ENCODE data around the gene PHF21A.

The PHF21A gene

DNA sequence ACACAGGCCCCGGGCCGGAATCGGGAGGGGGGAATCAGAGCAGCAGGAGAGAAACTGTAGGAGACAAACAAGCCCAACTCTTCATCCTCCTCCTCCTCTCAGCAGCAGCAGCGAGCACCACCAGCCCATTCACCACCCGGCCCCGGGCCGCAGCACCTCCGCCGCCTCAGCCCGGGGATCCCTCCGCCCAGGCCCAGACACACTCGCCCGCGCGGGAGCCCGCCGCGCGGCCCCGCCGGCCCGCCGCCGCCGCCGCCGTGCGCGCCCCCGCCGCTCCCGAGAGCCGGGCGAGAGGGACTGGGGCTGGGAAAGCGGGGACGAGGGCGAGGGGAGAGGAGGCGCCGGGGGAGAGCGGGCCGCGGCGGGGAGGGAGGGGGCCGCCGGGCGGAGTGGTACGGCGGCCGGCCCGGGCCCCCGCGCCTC lies at the start of gene PHF21A:
Gene PHF21A (minus strand): TSS at position 154 of the 423 bp plus-strand sequence. CDS start 37,235 bp downstream, outside the sequence.
- DNase-seq = peak; percentile 94

DNA sequence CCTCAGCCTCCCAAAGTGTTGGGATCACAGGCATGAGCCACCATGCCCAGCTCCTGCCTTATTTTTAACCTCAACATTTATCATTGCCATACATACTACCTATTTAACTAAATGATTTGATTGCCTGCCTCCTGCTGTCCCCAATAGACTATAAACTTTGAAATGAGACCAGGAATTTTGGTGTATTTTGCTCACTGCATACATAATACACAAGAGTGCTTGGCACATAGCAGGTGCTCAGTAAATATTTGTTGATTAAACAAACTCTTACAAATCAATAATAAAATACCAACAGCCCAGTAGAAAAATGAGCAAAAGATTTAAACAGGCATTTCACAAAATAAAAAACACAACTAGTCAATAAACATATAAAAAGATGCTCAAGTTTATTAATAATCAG lies 49.5 kb upstream of the PHF21A start:
- DNase-seq = no peak

DNA sequence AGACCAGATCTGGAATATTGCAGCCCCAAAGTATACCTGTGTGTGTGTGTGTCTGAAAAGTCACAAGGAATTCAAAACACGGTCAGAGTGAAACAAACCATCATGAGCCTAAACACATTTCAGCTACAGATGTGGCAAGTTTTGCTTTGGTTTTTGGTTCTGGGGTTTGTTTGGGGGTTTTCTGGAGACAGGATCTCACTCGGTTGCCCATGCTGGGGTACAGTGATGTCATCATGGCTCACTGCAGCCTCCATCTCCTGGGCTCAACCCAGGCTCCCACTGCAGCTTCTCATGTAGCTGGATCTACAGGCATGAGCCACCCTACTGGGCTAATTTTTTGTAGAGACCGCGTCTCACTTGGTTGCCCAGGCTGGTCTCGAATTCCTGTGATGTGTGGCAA lies 41.4 kb upstream of the PHF21A start:
- no peak for DNase-seq

DNA sequence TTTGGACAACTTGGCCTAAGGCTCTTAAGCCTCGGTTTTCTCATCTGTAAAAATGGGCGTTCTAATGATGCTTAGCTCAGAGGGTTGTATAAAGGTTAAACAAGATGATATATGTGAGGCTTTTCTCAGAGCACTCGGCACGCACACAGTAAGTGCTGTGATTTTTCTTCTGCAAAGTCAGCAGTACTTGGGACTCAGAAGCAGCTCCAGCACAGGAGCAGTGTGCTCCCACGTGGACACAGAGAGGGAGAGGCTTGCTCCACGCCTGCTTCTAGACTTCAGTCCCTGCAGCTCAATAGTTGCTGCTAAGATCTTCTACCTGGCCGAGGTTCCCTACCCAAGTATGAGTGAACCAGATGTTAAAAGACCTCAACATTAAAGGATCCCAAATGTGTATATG lies 39.9 kb upstream of the PHF21A start:
- no peak for DNase-seq

DNA sequence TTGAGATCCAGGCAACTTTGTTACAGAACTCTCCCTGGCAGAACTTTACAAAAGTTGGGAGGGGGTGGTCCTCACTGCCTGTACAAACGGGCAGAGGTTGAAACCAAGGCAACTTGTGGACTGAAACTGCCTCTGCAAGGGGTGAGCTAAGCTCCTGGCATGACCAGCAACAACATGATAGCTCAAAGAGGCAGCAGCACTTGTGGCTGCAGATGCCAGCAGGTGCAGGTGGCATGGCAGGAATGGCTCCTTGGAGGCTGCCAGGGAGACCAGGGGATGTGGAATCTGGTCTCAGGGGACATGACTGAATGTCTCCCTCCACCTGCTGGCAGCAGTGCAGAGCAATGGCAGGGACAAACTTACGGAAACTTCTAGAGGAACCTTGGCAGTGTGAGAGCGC lies 38.8 kb upstream of the PHF21A start:
- DNase-seq = no peak

DNA sequence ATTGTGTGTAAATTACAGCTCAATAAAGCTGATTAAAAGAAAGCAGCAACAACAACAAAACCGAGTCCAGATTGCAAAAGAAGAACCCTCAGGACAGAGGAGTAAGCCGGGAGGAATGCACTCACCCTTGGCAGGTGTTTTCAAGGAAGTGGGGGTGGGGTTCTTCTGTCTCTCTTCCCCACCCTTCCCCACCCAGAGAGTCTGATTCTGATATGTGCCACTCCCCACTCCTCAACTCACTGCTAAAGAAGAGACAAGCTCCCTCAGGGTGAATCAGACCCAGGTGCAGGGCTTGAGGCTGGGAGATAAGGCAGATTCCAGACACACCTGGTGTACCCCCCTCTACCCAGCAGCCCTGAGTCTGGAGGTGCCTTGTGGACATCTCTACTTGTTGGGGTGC lies 38.4 kb upstream of the PHF21A start:
- peak; percentile 14 for DNase-seq

DNA sequence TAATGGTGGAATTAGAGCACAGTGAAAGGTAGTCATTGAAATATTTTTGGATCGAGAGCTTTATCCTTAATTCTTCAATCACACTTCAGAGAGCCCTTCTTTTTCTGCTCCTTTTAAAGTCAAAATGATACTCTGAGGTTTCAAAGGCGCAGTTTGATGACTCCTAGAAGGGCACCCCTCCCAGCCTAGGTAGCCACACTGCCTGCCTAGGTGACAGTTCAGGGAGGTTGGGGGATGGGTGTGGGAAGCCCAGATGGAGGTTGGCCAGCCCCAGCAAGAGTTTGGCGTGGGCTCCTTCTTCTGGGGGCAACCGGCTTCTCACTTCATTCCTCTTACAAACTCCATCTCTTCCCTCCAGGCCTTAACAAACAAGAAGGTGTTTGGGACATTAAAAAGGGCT lies 28.6 kb upstream of the PHF21A start:
- DNase-seq = no peak

DNA sequence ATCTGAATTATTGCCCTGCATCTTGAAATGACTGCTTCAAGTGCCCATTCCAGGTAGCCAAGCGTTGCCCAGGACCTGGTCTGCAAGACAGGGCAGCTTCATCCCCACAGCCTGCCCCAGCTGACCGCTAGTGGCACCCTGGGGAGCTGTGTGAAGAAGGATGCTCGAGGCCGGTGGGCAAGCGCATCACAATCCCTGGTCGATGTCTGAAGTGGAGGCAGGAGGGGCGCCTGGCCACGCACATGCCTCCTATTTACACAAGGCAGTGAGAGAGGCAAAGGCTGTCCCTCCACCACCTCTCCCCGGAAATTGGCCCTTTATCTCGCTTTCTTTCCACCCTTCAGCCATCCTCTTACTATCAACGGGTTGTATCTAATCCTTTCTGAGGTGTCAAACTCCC lies 28.1 kb upstream of the PHF21A start:
- no peak for DNase-seq

DNA sequence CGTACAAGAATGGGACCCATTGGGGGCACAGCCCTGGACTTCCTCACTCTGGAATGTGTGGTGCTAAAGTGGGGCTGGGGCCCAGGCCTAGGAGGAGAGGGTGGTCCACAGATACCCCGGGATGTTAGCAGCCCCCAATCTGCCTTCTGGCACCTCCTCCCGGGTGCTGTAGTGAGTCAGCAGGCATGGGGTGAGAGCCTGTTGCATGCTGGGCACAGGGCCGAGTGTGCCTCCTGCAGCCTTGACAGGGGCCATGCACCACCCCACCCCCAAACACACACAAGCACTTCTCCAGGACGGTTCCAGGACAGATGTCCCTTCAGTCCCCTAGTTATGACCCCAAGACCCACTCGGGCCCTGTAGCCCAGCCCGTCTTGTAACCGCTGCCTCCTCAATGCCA lies 23.5 kb upstream of the PHF21A start:
- no peak for DNase-seq

DNA sequence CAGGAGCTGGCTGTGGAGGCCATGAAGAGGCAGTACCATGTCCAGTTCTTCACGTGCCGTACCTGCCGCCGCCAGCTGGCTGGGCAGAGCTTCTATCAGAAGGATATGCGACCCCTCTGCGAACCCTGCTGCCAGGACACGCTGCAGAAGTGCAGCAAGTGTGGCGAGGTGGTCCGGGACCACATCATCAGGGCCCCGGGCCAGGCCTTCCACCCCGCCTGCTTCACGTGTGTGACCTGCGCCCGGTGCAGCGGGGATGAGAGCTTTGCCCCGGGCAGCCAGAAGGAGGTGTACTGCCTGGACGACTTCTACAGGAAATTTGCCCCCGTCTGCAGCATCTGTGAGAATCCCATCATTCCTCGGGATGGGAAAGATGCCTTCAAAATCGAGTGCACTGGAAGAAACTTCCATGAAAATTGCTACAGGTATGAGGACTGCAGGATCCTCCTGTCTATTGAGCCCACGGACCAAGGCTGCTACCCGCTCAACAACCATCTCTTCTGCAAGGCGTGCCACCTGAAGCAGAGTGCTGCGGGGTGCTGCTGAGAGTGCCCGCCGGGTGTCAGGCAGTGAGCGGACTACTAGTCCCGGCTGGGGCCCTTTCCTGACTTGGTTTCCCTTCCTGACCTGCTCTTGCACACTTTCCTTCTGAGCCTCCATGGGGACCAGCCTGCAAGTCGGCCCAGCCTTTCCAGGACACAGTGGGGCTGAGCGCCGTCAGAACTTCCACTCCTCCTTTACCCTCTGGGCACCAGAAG lies 22.0 kb upstream of the PHF21A start:
- DNase-seq = no peak

DNA sequence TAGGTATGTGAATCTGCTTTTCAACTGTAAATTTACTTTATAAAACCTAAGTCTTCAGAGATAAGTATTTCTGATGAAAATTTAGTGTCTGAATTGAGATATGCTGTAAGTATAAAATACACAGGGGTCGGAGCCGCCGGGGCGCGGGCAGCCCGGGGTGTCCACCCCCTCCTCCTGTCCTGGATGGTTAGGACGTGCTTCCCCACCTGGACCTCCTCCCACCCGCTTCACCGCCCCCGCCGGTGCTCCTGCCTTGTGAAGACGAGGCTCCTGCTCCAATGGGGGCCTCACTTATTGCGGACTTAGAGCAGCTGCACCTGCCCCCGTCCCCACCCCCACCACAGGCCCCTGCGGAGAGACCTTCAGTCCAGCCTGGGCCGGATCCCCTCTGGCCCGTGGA lies 21.3 kb upstream of the PHF21A start:
- no peak for DNase-seq

DNA sequence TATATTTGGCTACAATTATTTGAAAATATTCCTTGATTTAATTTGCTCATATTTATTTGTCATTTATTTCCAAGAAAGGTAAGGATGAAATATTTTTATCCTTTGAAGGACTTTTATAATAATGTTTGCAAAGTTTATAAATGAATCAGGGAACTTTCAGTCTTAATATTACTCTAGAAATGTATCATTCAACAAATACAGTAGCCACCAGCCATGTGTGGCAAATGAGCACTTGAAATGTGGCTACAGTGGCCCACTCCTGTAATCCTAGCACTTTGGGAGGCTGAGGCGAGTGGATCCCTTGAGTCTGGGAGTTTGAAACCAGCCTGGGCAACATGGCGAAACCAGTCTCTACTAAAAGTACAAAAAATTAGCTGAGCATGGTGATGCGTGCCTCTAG lies 20.3 kb upstream of the PHF21A start:
- DNase-seq = no peak

DNA sequence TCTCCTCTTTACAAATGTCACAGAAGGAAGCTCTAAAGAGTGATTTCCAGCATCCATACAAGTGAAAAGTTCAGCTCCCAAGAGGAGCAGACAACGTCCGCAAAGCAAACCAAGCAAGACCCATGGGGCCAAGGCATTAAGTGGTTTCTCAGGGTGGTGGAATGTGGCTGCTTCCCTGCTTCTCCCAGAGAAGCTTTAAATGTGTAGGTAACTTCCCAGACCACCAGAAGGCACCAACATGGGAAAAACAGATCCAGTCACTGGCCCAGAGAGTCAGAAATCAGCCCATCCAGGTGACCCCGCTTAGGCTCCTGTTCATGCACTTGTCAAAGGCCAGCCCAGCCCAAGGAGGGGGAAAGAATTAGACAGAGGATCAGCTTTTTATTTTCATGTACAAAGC lies 13.3 kb upstream of the PHF21A start:
- DNase-seq = no peak

DNA sequence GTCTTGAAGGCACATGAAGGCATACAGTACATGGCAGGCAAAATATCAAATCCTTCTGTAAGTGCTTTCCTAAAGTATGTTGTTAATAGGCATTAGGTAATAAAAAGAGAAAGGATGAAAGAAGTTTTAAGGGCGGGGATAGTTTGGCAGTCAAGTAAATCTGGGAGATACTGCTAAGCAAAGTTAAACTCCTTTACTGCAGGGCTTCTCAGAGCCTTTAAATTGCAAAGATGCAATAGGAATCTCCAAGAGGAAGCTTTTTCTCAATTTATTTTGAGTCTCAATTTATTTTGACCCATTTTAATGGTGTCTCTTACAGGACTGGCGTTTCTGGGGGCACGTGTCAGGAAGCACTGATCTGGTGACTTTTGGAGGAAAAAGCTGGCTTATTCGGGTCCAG lies 12.8 kb upstream of the PHF21A start:
- no peak for DNase-seq

DNA sequence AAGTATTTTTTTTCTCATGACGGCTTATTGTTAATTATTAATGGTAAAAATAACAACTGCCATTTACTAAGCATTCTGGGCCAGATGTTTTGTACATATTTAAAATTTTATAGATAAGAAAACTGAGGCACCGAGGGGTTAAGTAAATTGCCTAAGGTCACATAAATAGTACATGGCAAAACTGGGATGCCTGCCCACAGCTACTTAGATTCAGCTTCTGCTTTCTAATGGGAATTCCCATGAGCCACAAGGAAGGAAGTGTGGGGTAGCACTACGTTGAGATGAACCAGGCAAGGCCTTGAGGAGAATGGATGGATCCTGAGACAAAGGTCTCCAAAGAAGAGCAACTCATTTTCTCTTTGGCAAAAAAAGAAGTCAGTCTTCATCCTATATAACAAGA lies 11.9 kb upstream of the PHF21A start:
- no peak for DNase-seq

DNA sequence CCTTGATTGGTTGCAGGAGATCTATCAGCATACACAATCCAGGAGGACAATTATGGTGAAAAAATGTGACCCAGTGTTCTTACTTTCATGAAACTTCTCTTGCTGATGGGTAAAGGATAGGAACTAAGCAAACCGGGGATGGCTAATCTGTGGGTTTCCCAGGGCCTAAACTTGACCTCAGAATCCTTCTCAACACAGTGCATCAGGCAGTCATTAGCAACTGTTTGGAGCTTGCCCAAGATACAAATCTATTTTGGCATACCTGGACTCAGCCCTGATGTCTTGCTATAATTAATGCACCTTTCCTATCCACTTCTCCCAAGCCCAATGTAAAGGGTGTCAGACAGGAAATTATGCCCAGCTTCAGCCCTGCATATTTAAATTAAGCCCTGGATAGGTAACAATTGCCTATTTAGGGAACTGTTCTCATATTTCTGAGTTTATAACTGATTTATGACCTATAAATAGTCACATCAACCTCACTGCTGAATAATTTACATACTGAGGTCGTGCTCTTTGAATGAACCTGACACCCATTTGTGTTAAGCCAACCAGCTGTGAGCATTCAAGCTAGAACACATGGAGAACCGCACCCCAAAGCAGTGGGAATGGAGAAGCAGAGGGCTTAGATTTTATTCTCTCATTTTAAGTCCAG lies 9.2 kb upstream of the PHF21A start:
- no peak for DNase-seq

DNA sequence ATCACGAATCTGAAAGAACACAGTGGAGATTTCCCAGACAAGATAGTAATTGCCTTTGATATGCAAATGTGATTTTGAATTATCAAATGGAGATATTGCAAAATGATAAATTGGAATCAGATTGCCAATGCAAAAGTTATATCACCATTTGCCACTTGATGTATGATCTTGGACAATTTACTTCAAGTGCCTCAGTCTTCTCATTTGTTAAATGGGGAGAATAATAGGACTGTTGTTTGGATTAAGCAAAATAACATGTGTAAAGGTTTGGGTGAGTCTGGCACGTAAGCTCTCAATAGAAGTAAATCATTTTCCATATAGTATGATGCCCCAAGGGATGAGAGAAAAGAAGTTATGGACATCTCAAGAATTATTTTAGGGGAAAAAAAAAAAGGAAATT lies 7.9 kb upstream of the PHF21A start:
- no peak for DNase-seq

DNA sequence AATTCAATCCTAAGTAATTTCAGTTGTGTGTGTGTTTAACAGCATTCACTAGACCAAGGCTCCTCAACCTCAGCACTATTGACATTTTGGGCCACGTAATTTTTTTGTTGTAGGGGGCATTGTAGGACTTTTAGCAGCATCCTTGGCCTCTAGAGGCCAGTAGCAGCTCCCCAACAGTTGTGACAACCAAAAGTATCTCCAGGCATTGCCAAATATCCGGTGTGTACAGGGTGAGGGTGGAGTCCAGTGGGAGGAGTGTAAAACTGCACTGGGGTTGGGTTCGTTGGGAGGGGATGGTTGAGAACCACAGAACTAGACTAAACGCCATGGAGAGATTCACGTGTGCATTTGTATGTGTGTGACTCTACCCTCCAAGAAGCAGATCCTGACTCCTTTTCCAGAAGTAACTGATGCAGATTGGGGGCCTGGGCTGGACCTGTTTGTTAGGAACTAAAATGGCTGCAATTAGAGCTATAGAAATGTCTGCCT lies 5.9 kb upstream of the PHF21A start:
- peak; percentile 79 for DNase-seq

DNA sequence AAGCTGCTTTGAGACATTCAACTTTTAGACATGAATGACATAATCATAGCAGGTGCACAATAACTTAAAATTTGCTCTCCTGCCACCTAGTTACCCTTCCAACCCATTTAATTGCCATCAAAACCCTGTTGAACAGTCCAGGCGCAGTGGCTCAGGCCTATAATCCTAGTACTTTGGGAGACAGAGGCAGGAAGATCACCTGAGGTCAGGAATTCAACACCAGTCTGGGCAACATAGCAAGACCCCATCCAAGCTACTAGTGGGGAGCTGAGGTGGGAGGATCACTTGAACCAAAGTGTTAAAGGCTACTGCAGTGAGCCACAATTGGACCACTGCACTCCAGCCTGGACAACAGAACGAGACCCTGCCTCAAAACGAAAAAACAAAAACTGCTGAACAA lies 4.0 kb upstream of the PHF21A start:
- DNase-seq = no peak

DNA sequence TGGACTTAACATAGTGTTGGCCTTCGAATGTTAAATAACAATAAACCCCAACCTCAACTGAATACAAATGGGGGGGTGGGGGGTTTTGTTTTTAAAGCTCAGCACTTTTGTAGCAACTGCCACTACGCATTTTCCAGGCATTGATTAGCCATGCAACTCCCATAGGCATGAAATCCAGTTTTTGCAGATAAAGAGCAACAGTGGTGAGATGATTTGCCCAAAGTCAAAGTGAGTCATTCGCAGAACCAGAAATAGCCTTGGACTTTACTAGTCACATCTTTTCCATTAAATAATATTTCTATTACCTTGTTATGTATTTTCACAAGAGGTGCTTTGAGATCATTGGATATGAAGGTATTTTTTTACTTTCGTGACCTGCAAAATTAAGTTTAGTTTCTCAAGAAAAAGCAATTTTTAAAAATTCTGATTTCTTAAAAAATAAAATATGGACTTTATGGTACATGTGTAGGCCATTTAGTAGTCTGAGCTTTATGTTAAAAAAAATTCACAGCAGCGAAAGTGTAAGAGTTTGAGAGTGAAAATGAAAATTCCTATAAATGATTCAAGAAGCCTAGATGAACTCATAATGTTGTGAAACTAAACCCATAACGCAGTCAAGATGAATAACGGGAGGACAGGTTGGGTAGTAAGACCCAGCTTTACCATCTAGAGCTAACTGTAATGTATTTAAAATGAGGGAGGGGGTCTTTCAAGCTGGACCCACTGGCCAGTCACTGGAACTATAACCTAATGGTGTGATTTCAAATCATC lies 1.9 kb upstream of the PHF21A start:
- DNase-seq = no peak

DNA sequence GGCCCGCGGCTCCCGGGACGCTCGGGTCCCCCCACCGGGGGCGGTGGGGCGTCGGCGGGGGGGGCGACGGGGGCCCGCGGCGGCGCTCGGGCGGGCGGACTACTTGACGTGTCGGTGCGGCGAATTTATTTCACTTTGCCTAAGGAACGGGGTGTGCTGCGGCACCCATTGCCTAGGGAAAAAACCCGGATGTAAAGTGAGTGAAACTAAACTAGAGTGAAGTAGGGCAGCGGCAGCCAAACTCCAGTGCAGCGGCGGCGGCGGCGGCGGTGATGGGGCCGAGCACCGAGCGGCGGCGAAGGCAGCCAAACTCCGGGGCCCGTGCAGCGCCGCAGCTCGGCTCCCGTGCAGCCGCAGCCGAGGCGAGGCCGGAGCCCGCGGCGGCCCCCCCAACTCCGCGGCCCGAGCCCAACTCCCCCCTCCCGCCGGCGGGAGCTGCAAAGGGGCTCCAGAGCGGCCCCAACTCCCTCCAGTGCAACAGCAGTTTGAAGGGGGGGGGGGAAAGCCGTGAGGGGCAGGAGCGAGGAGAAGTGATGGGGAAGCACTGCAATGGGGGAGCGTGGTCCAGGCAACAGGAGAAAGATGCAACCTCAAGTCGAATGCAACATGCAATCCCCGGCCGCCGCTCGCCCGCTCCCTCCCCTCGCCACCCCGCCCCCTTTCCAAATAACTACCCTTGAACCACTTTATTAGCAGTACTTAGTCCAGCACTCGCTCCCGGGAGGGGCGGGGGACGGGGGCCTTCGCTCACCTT lies 647 bp upstream of the PHF21A start:
- DNase-seq = peak; percentile 75

DNA sequence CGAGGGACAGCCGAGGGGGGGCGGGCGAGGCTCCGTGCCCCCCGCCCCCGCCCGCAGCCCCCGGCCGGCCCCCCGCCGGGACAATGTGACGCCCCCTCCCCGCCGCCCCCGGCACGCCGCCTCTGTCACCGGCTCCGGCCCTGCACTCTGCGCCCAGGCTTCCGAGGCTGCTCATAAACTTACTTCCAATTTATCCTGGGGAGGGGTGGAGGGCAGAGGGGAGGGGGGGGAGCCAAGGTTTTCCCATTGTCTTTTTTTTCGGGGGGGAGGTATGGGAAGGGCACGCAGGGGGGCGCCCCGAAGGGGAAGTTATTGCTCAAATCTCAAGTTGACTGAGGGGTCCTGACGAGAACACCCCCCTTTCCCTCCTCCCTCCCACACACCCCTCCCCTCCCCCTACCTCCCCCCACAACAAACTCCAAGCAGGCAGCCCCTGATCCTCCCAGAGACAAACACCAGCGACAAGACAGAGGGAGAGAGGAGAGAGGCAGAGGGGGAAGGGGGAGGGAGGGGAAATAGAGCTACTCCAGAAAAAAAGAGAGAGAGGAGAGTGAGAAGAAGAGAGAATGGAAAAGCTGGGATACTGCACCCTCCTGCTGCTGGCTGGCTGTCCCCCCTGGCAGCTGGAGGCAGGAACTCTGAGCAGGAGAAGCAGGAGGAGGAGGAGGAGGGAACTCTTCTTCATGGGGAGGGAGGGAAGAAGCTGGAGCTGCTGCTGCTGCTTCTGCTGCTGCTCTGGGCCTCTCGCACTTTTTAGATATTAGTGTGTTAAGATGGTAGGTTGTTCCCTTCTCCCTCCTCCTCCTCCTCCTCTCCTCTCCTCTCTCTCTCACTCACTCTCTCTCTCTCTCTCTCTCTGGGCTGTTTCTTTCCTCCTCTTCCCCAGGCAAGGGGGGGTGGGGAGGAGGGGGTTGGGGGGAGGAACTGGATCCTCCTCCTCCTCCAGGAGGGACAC lies 631 bp downstream of the PHF21A start:
- DNase-seq = peak; percentile 76
